ENCODE data around the gene CXXC1.
"Not testable (repeated sequence)": the region's sequence is repeated elsewhere in the genome, so short reads cannot be mapped to it uniquely, and the experiment has no call there.

CXXC1 gene

GRCh38 chr18:50276452-50276851 lies 11.0 kb downstream of the CXXC1 start:
- DNase-seq (ENCODE audit: low read depth in 1 of 2, low spot score in 1 of 2): no peak

- DNase-seq (ENCODE audit: low read depth in 1 of 2, low spot score in 1 of 2): no peak
These were observed 11.9 kb downstream of the CXXC1 start for GRCh38 chr18:50275503-50276036.

- DNase-seq (ENCODE audit: low read depth in 1 of 2, low spot score in 1 of 2): no peak
These were observed 12.6 kb downstream of the CXXC1 start for GRCh38 chr18:50274941-50275340.

- no peak for DNase-seq (ENCODE audit: low read depth in 1 of 2, low spot score in 1 of 2)
These were observed 13.4 kb downstream of the CXXC1 start for GRCh38 chr18:50274044-50274442.

GRCh38 chr18:50273203-50274043 lies 14.1 kb downstream of the CXXC1 start:
- no peak for DNase-seq (ENCODE audit: low read depth in 1 of 2, low spot score in 1 of 2)

GRCh38 chr18:50272568-50272967 lies 14.9 kb downstream of the CXXC1 start:
- no peak for DNase-seq (ENCODE audit: low read depth in 1 of 2, low spot score in 1 of 2)

GRCh38 chr18:50268022-50268747 lies 19.3 kb downstream of the CXXC1 start:
- DNase-seq (ENCODE audit: low read depth in 1 of 2, low spot score in 1 of 2): peak; percentile 53 to 67

GRCh38 chr18:50266248-50266704 lies 21.2 kb downstream of the CXXC1 start, which contains the start of gene CFAP53:
Gene CFAP53, minus strand, starts transcription at chr18:50266495. Its CDS starts 91 bp downstream, at chr18:50266404.
- DNase-seq (ENCODE audit: low read depth in 1 of 2, low spot score in 1 of 2): peak; percentile 63 to 79

- no peak for DNase-seq (ENCODE audit: low read depth in 1 of 2, low spot score in 1 of 2)
These were observed 24.5 kb downstream of the CXXC1 start for GRCh38 chr18:50262977-50263376.

GRCh38 chr18:50250935-50251334 lies 36.6 kb downstream of the CXXC1 start:
- DNase-seq (ENCODE audit: low read depth in 1 of 2, low spot score in 1 of 2): no peak

- no peak for DNase-seq (ENCODE audit: low read depth in 1 of 2, low spot score in 1 of 2)
These were observed 37.9 kb downstream of the CXXC1 start for GRCh38 chr18:50249576-50249975.

GRCh38 chr18:50247561-50247960 lies 39.9 kb downstream of the CXXC1 start:
- DNase-seq (ENCODE audit: low read depth in 1 of 2, low spot score in 1 of 2): no peak

- DNase-seq (ENCODE audit: low read depth in 1 of 2, low spot score in 1 of 2): not testable (repeated sequence)
These were observed 45.7 kb downstream of the CXXC1 start for GRCh38 chr18:50241768-50242167.

- DNase-seq (ENCODE audit: low read depth in 1 of 2, low spot score in 1 of 2): no peak
These were observed 47.4 kb downstream of the CXXC1 start for GRCh38 chr18:50240080-50240563.

- DNase-seq (ENCODE audit: low read depth in 1 of 2, low spot score in 1 of 2): no peak
These were observed 55.1 kb downstream of the CXXC1 start for GRCh38 chr18:50232419-50232818.
